ENCODE results near the gene TNPO3. TPM values are rescaled to one million over a fixed set of nuclear protein-coding genes. Genes with fewer than 3 reads are reported as not detected.
"Not testable (repeated sequence)": the region's sequence is repeated elsewhere in the genome, so short reads cannot be mapped to it uniquely, and the experiment has no call there.

The TNPO3 gene
- total and polyA plus RNA-seq, 2 of the 4 experiments (the other 2 are of a cell fraction): 24.2 to 77.2 TPM

DNA sequence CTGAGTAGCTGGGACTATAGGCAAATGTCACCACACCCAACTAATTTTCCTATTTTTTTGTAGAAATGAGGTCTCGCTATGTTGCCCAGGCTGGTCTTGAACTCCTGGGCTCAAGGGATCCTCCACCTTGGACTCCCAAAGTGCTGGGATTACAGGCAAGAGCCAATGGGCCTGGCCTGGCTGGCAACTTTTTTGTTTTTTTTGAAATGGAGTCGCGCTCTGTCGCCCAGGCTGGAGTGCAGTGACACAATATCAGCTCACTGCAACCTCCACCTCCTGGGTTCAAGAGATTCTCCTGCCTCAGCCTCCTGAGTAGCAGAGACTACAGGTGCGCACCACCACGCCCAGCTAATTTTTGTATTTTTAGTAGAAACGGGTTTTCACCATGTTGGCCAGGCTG, 3.5 kb downstream of the TNPO3 start:
- ATAC-seq (ENCODE audit: low read depth); H2BK5ac ChIP-seq (ENCODE audit: low read depth, low read length, poor library complexity, severe bottlenecking): not testable (repeated sequence)

More for the DNA sequence above, 3.5 kb downstream of the TNPO3 start:
- Histone ChIP-seq H3K9me1 (ENCODE audit: insufficient read depth, low read length) (peaks cover 14% of the 10 kb centered on the region), H3K79me1 (ENCODE audit: low read depth in 1 of 2, low read length in 2 of 2) (peaks cover 10 to 69% of the 10 kb centered on the region in 2 experiments), H4K20me1 (ENCODE audit: insufficient read depth, low read length) (peaks cover 41% of the 10 kb centered on the region)
- H3K18ac ChIP-seq (ENCODE audit: low read depth, low read length); H2AK9ac ChIP-seq (replicated peaks; ENCODE audit: low read depth, low read length, poor library complexity); dilution Hi-C loops (cut with HindIII; ENCODE audit: low sequenced_read_pairs, unreplicated experiment); BruUV-seq (replicated peaks); H2AFZ ChIP-seq (replicated peaks; ENCODE audit: low read length, poor library complexity); H3K23ac ChIP-seq (ENCODE audit: low read depth, low read length); H3K4me3 ChIP-seq (ENCODE audit: insufficient read depth, low read depth, low read length); H3K27me3 ChIP-seq (ENCODE audit: control insufficient read depth, insufficient read depth, low read length); H2BK15ac ChIP-seq (ENCODE audit: low read depth, low read length); H2BK120ac ChIP-seq (ENCODE audit: low read depth, low read length); H2BK20ac ChIP-seq (ENCODE audit: low read depth, low read length); DNase-seq; H3K56ac ChIP-seq (ENCODE audit: extremely low read depth, insufficient read depth, low read length); H4K5ac ChIP-seq (ENCODE audit: low read depth, low read length); POLR2A ChIA-PET (ENCODE audit: unreplicated experiment); in situ Hi-C loops (cut with MboI; ENCODE audit: low sequenced_read_pairs); H3K4me2 ChIP-seq (ENCODE audit: low read depth, low read length); intact Hi-C loops (cut with micrococcal nuclease); H3K9me3 ChIP-seq (ENCODE audit: control insufficient read depth, insufficient read depth, low read length); H2AK5ac ChIP-seq (ENCODE audit: low read depth, low read length); H3K27ac ChIP-seq (ENCODE audit: insufficient read depth, low read length); H3K4ac ChIP-seq (ENCODE audit: low read depth, low read length); H3K36me3 ChIP-seq (ENCODE audit: control insufficient read depth, insufficient read depth, low read length); H4K91ac ChIP-seq (ENCODE audit: insufficient read depth, low read depth, low read length); H3K14ac ChIP-seq (replicated peaks; ENCODE audit: low read depth, low read length); H3K4me1 ChIP-seq (ENCODE audit: control insufficient read depth, insufficient read depth, low read length); H3K9ac ChIP-seq (ENCODE audit: low read depth, low read length); H4K8ac ChIP-seq (ENCODE audit: low read depth in 2 of 2, low read length in 2 of 2): not testable (repeated sequence)
- WGBS, 2 experiments (ENCODE audit: extremely low coverage in 2 of 2, insufficient read length in 1 of 2): 100% methylated on average over 3 of the region's 7 CpGs; no CpG with 5 or more reads in 1 of the 2 experiments
- CTCF ChIA-PET: interaction anchor here (0.5 to 0.7 kb wide), 2 partner anchors 41 to 627 kb away, joined by 3 read pairs; no protein-coding TSS in a partner anchor
